Naive thymus-derived CD4-positive, alpha-beta T cell (primary cell): ENCODE measurements around the gene ORC4. TPM values are rescaled to one million over a fixed set of nuclear protein-coding genes. Genes with fewer than 3 reads are reported as not detected.

Experiments used
- ATAC-seq: fragments of 150-1000 bp; cut with Tn5 transposase; 2 replicates; pipeline ENCODE4 v1.10.0; 2021; ENCODE audit warnings: mild to moderate bottlenecking, moderate library complexity
- CTCF ChIA-PET: fragments of 350-600 bp; sonication (Branson Sonifier 250); formaldehyde crosslinking; loops from one replicate; lab custom pipeline; 2021; ENCODE audit warnings: antibody characterized with exemption; lab: Charles Lee
- POLR2A ChIA-PET: fragments of 350-600 bp; sonication (Branson Sonifier 250); formaldehyde crosslinking; loops from one replicate; lab custom pipeline; 2021; ENCODE audit warnings: antibody characterized with exemption, inconsistent platforms; lab: Charles Lee
- DNase-seq, 9 donors: peaks; one replicate each; pipeline versions ENCODE4 v3.0.0 to v3.0.0-alpha.2; 2020 to 2022; ENCODE audit warnings: mixed read lengths in 1 of 9
- H3K27ac ChIP-seq: one replicate; pipeline ENCODE4 v1.7.0; 2013; ENCODE audit warnings: mild to moderate bottlenecking, low read depth, low read length, moderate library complexity
- H3K27me3 ChIP-seq, 2 donors: one replicate each; pipeline ENCODE4 v1.7.0; 2013; ENCODE audit warnings: low read length in 2 of 2, mild to moderate bottlenecking in 2 of 2, moderate library complexity in 2 of 2; ENCODE audit not compliant: control insufficient read depth in 2 of 2, insufficient read depth in 2 of 2
- H3K36me3 ChIP-seq, 3 experiments: 1 replicate in 2 of 3; 2 replicates in 1 of 3; pipeline ENCODE4 v1.7.0; 2013; ENCODE audit warnings: low read length in 3 of 3, mild to moderate bottlenecking in 3 of 3, moderate library complexity in 1 of 3; ENCODE audit not compliant: insufficient read depth in 3 of 3, control insufficient read depth in 2 of 3
- H3K4me1 ChIP-seq, 2 donors: one replicate each; pipeline ENCODE4 v1.7.0; 2013; ENCODE audit warnings: low read length in 2 of 2, mild to moderate bottlenecking in 2 of 2, moderate library complexity in 1 of 2; ENCODE audit not compliant: control insufficient read depth in 2 of 2, insufficient read depth in 2 of 2
- H3K4me3 ChIP-seq: 2 replicates; pipeline ENCODE4 v1.7.0; 2013; ENCODE audit warnings: mild to moderate bottlenecking, low read length
- H3K9me3 ChIP-seq, 3 experiments: 1 replicate in 2 of 3; 2 replicates in 1 of 3; pipeline ENCODE4 v1.7.0; 2013; ENCODE audit warnings: low read length in 3 of 3; ENCODE audit not compliant: control insufficient read depth in 2 of 3
- H3K27ac Mint-ChIP-seq, 9 donors: one replicate each; pipeline ENCODE4 v1.8.0; 2020 to 2022; ENCODE audit warnings: mixed read lengths in 9 of 9, mild to moderate bottlenecking in 8 of 9, moderate library complexity in 5 of 9, inconsistent platforms in 2 of 9
- H3K27me3 Mint-ChIP-seq, 5 donors: one replicate each; pipeline ENCODE4 v1.8.0; 2021 to 2022; ENCODE audit warnings: mixed read lengths in 5 of 5, mild to moderate bottlenecking in 1 of 5
- H3K36me3 Mint-ChIP-seq, 5 donors: one replicate each; pipeline ENCODE4 v1.8.0; 2020 to 2022; ENCODE audit warnings: mixed read lengths in 5 of 5, mild to moderate bottlenecking in 3 of 5, inconsistent platforms in 1 of 5
- H3K4me1 Mint-ChIP-seq, 7 donors: one replicate each; pipeline ENCODE4 v1.8.0; 2020 to 2022; ENCODE audit warnings: mixed read lengths in 7 of 7, mild to moderate bottlenecking in 3 of 7, inconsistent platforms in 1 of 7
- H3K4me3 Mint-ChIP-seq, 10 donors: one replicate each; pipeline ENCODE4 v1.8.0; 2020 to 2022; ENCODE audit warnings: mild to moderate bottlenecking in 10 of 10, mixed read lengths in 10 of 10, moderate library complexity in 6 of 10, inconsistent platforms in 2 of 10
- H3K9me3 Mint-ChIP-seq, 11 donors: one replicate each; pipeline ENCODE4 v1.8.0; 2020 to 2022; ENCODE audit warnings: mixed read lengths in 11 of 11, mild to moderate bottlenecking in 4 of 11, inconsistent platforms in 1 of 11, moderate library complexity in 1 of 11
- intact Hi-C, 2 donors: fragments of 100-400 bp; cut with micrococcal nuclease; formaldehyde crosslinking; loops; one replicate each; pipeline ENCODE4 v1.15.1; 2023
- polyA plus RNA-seq, 2 donors: library from polyadenylated mRNA; unstranded; fragments of 300-500 nt; fragmentation: Illumina TruSeq; gene quantifications; one replicate each; pipeline ENCODE4 v1.2.3, GENCODE V29; 2021
- total RNA-seq, 6 experiments: library from RNA in 5 of 6; stranded (reverse) in 5 of 6; gene quantifications; 1 replicate in 5 of 6; 2 replicates in 1 of 6; pipeline ENCODE4 v1.2.3 and lab custom pipeline; 2021 to 2026

The ORC4 gene
- total and polyA plus RNA-seq, 7 experiments from 2014 or later: 34.1 to 63.7 (median 46.5) TPM

GRCh38 chr2:148049284-148049683, 28.7 kb upstream of the ORC4 start:
- no peak overlapping the region for H3K27ac ChIP-seq
- ATAC-seq: no peak
- no peak overlapping the region for H3K4me3 ChIP-seq
- peaks cover 0 to 4% of the 10 kb centered on the region in 2 donors for H3K4me1 ChIP-seq
- POLR2A ChIA-PET: no interaction called here
- H3K9me3 ChIP-seq: no peaks in the 10 kb centered on the region
- H3K36me3 Mint-ChIP-seq: peaks cover 3 to 17% (median 12%) of the 10 kb centered on the region in 5 donors
- intact Hi-C loops: no loop called here
- no peaks in the 10 kb centered on the region for H3K27me3 Mint-ChIP-seq
- no peak overlapping the region for H3K4me3 Mint-ChIP-seq
- peaks cover 25 to 65% (median 44%) of the 10 kb centered on the region in 7 donors for H3K4me1 Mint-ChIP-seq
- no peaks in the 10 kb centered on the region for H3K27me3 ChIP-seq
- H3K9me3 Mint-ChIP-seq: peaks cover 0 to 9% (median 2%) of the 10 kb centered on the region in 11 donors
- H3K27ac Mint-ChIP-seq: no peak overlapping the region
- H3K36me3 ChIP-seq: no peaks in the 10 kb centered on the region
- CTCF ChIA-PET: no interaction called here
- DNase-seq: no peak

GRCh38 chr2:148048475-148049221, 28.1 kb upstream of the ORC4 start:
- intact Hi-C loops: no loop called here
- Histone ChIP-seq H3K4me3 (no peak overlapping the region), H3K4me1 (peaks cover 0 to 4% of the 10 kb centered on the region in 2 donors), H3K27me3 (no peaks in the 10 kb centered on the region), H3K27ac (no peak overlapping the region), H3K9me3 (no peaks in the 10 kb centered on the region), H3K36me3 (no peaks in the 10 kb centered on the region)
- Mint-ChIP-seq H3K27me3 (no peaks in the 10 kb centered on the region), H3K27ac (peak overlapping the region in 3 of 9 donors; percentile 14 to 35 (median 22)), H3K4me3 (no peak overlapping the region), H3K36me3 (peaks cover 3 to 17% (median 12%) of the 10 kb centered on the region in 5 donors), H3K4me1 (peaks cover 25 to 65% (median 44%) of the 10 kb centered on the region in 7 donors), H3K9me3 (peaks cover 0 to 9% (median 2%) of the 10 kb centered on the region in 11 donors)
- DNase-seq (no peak), ATAC-seq (no peak)
- ChIA-PET CTCF (no interaction called here), POLR2A (no interaction called here)

- Histone ChIP-seq H3K4me1 (peaks cover 0 to 4% of the 10 kb centered on the region in 2 donors), H3K4me3 (no peak overlapping the region), H3K27ac (no peak overlapping the region), H3K9me3 (no peaks in the 10 kb centered on the region), H3K27me3 (no peaks in the 10 kb centered on the region), H3K36me3 (no peaks in the 10 kb centered on the region)
- intact Hi-C loops: no loop called here
- Mint-ChIP-seq H3K4me3 (peak overlapping the region in 2 of 10 donors; percentile 0 to 2), H3K9me3 (peaks cover 0 to 4% (median 0%) of the 10 kb centered on the region in 11 donors), H3K4me1 (peaks cover 20 to 54% (median 44%) of the 10 kb centered on the region in 7 donors), H3K36me3 (peaks cover 0 to 6% (median 4%) of the 10 kb centered on the region in 5 donors), H3K27ac (peak overlapping the region in 4 of 9 donors; percentile 3 to 33 (median 11)), H3K27me3 (no peaks in the 10 kb centered on the region)
- ATAC-seq (no peak), DNase-seq (peak in 2 of 9 donors; percentile 3 to 16)
- POLR2A ChIA-PET: no interaction called here
- CTCF ChIA-PET: no interaction called here
Observed at GRCh38 chr2:148046802-148047201, 26.3 kb upstream of the ORC4 start.

- ChIA-PET POLR2A (no interaction called here), CTCF (interaction anchor here (0.6 kb wide), 1 partner anchor 605 kb away, joined by 3 read pairs; no protein-coding TSS in a partner anchor)
- Mint-ChIP-seq H3K9me3 (peaks cover 0 to 2% (median 0%) of the 10 kb centered on the region in 11 donors), H3K4me1 (peaks cover 19 to 41% (median 29%) of the 10 kb centered on the region in 7 donors), H3K27ac (no peak overlapping the region), H3K4me3 (no peak overlapping the region), H3K27me3 (no peaks in the 10 kb centered on the region), H3K36me3 (peaks cover 0 to 17% (median 7%) of the 10 kb centered on the region in 5 donors)
- no peak for DNase-seq
- Histone ChIP-seq H3K27ac (no peak overlapping the region), H3K27me3 (no peaks in the 10 kb centered on the region), H3K36me3 (no peaks in the 10 kb centered on the region), H3K4me3 (no peak overlapping the region), H3K4me1 (peaks cover 0 to 4% of the 10 kb centered on the region in 2 donors), H3K9me3 (no peaks in the 10 kb centered on the region)
- ATAC-seq: no peak
- intact Hi-C loops: no loop called here
Observed at GRCh38 chr2:148044322-148044721, 23.8 kb upstream of the ORC4 start.

- Mint-ChIP-seq H3K27me3 (no peaks in the 10 kb centered on the region), H3K27ac (no peak overlapping the region), H3K36me3 (peaks cover 0 to 13% (median 5%) of the 10 kb centered on the region in 5 donors), H3K4me1 (peaks cover 10 to 36% (median 20%) of the 10 kb centered on the region in 7 donors), H3K9me3 (peaks cover 0 to 2% (median 0%) of the 10 kb centered on the region in 11 donors), H3K4me3 (no peak overlapping the region)
- intact Hi-C loops: no loop called here
- DNase-seq: no peak
- Histone ChIP-seq H3K9me3 (no peaks in the 10 kb centered on the region), H3K27ac (no peak overlapping the region), H3K27me3 (no peaks in the 10 kb centered on the region), H3K4me3 (no peak overlapping the region), H3K36me3 (no peaks in the 10 kb centered on the region), H3K4me1 (peaks cover 0 to 4% of the 10 kb centered on the region in 2 donors)
- ChIA-PET POLR2A (interaction anchor here (0.5 kb wide), 1 partner anchor 73 kb away, joined by 5 read pairs; no protein-coding TSS in a partner anchor), CTCF (interaction anchor here (0.6 kb wide), 1 partner anchor 20 kb away, joined by 6 read pairs; no protein-coding TSS in a partner anchor)
- ATAC-seq: no peak
Observed at GRCh38 chr2:148042219-148042618, 21.7 kb upstream of the ORC4 start.

- Mint-ChIP-seq H3K36me3 (peaks cover 0 to 13% (median 5%) of the 10 kb centered on the region in 5 donors), H3K9me3 (no peaks in the 10 kb centered on the region), H3K4me3 (no peak overlapping the region), H3K27ac (no peak overlapping the region), H3K4me1 (peaks cover 0 to 32% (median 15%) of the 10 kb centered on the region in 7 donors), H3K27me3 (no peaks in the 10 kb centered on the region)
- no peak overlapping the region for H3K27ac ChIP-seq
- H3K4me3 ChIP-seq: no peak overlapping the region
- ChIA-PET POLR2A (no interaction called here), CTCF (no interaction called here)
- no peaks in the 10 kb centered on the region for H3K36me3 ChIP-seq
- no peak for DNase-seq
- ATAC-seq: no peak
- intact Hi-C loops: no loop called here
- H3K9me3 ChIP-seq: no peaks in the 10 kb centered on the region
- no peaks in the 10 kb centered on the region for H3K27me3 ChIP-seq
- H3K4me1 ChIP-seq: no peaks in the 10 kb centered on the region
Observed at GRCh38 chr2:148039783-148040182, 19.2 kb upstream of the ORC4 start.
